Measurements from ENCODE around the gene SERPINE2. TPM values are rescaled to one million over a fixed set of nuclear protein-coding genes. Genes with fewer than 3 reads are reported as not detected.
"Not testable (repeated sequence)": the region's sequence is repeated elsewhere in the genome, so short reads cannot be mapped to it uniquely, and the experiment has no call there.

The SERPINE2 gene
- total RNA-seq, 4 donors from 2014 or later: 7.0 to 16.5 (median 10.0) TPM

DNA sequence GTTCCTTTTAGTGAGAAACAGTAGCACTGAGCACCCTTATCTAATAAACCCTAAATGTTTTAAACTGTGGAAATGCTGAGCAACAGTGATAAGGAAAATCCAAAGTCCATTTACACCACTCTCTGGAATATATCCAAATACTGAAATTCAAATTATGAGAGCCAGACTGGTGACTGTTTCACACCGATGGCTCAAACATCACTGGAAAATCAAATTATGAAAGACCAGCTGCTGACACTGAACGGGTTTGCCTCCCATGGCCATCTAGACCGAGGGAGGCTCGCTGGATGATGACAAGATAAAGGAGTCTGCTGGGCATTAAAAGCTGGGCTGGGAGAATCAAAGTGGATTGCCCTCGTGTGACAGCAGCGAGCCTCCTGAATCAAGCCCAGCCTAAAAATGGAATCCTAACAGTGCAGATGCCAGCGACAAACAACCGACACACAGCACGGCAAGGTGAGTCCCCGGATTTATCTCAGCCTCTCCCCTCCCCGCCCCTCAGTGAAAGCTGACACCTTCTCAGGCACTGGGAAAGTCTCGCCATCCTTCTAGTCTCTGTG is 30.3 kb downstream of the SERPINE2 start:
- H3K9me3 ChIP-seq: no peaks in the 10 kb centered on the region
- 60% methylated on average over 8 of the region's 12 CpGs for WGBS
- no peaks in the 10 kb centered on the region for H3K36me3 ChIP-seq
- no peak overlapping the region for H3K4me3 ChIP-seq
- no peaks in the 10 kb centered on the region for H3K27me3 ChIP-seq
- H3K27ac ChIP-seq: no peak overlapping the region
- DNase-seq (ENCODE audit: low spot score in 2 of 2): no peak
- no peaks in the 10 kb centered on the region for H3K4me1 ChIP-seq
- no peak for TF ChIP-seq EP300 (IDR thresholded peaks at IDR 0.05)
- no peak for TF ChIP-seq POLR2AphosphoS5 (IDR thresholded peaks at IDR 0.05)
- TF ChIP-seq POLR2A (IDR thresholded peaks at IDR 0.05): no peak
- TF ChIP-seq, protein P1, sequence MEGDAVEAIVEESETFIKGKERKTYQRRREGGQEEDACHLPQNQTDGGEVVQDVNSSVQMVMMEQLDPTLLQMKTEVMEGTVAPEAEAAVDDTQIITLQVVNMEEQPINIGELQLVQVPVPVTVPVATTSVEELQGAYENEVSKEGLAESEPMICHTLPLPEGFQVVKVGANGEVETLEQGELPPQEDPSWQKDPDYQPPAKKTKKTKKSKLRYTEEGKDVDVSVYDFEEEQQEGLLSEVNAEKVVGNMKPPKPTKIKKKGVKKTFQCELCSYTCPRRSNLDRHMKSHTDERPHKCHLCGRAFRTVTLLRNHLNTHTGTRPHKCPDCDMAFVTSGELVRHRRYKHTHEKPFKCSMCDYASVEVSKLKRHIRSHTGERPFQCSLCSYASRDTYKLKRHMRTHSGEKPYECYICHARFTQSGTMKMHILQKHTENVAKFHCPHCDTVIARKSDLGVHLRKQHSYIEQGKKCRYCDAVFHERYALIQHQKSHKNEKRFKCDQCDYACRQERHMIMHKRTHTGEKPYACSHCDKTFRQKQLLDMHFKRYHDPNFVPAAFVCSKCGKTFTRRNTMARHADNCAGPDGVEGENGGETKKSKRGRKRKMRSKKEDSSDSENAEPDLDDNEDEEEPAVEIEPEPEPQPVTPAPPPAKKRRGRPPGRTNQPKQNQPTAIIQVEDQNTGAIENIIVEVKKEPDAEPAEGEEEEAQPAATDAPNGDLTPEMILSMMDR (IDR thresholded peaks at IDR 0.05): no peak

- 81% methylated on average over 16 of the region's 16 CpGs for WGBS
- H3K27ac ChIP-seq: no peak overlapping the region
- H3K9me3 ChIP-seq: no peaks in the 10 kb centered on the region
- DNase-seq (ENCODE audit: low spot score in 2 of 2): no peak
- no peak for TF ChIP-seq EP300 (IDR thresholded peaks at IDR 0.05)
- no peak for TF ChIP-seq POLR2A (IDR thresholded peaks at IDR 0.05)
- TF ChIP-seq, protein P1 (IDR thresholded peaks at IDR 0.05): no peak
- TF ChIP-seq POLR2AphosphoS5 (IDR thresholded peaks at IDR 0.05): no peak
- H3K4me3 ChIP-seq: no peak overlapping the region
- H3K27me3 ChIP-seq: no peaks in the 10 kb centered on the region
- H3K36me3 ChIP-seq: no peaks in the 10 kb centered on the region
- no peaks in the 10 kb centered on the region for H3K4me1 ChIP-seq
These were observed 34.9 kb downstream of the SERPINE2 start for GRCh38 chr2:224004105-224004695.

GRCh38 chr2:224000662-224001061 is 38.4 kb downstream of the SERPINE2 start:
- H3K27ac ChIP-seq; H3K4me3 ChIP-seq; H3K4me1 ChIP-seq; H3K27me3 ChIP-seq; H3K9me3 ChIP-seq; DNase-seq (ENCODE audit: low spot score in 2 of 2); H3K36me3 ChIP-seq: not testable (repeated sequence)
- 91% methylated on average over 5 of the region's 5 CpGs for WGBS

DNA sequence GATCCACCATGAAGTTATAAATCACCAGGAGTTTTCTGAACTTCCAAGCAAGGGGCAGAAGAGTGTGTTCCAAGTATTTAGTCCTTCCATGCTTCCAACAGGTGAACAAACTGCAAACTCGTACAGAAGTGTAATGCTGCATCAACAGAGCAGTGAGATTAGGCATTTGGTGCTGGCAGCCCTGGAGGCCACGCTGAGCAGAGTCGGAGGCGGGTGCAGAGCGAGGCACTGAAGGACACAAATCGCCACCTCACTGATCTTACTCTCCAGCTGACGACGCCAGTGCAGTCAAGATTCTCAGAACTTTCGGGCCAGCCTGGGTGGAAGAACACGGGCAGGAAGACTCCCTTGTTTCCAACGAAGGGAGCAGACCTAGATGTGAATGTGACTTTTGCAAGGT is 39.2 kb downstream of the SERPINE2 start:
- 91% methylated on average over 11 of the region's 11 CpGs for WGBS
- no peaks in the 10 kb centered on the region for H3K27me3 ChIP-seq

GRCh38 chr2:223998948-223999347 is 40.1 kb downstream of the SERPINE2 start:
- 54% methylated on average over 2 of the region's 2 CpGs for WGBS
- no peak for DNase-seq (ENCODE audit: low spot score in 2 of 2)
- H3K4me3 ChIP-seq: no peak overlapping the region
- H3K9me3 ChIP-seq: no peaks in the 10 kb centered on the region
- no peaks in the 10 kb centered on the region for H3K27me3 ChIP-seq
- no peaks in the 10 kb centered on the region for H3K4me1 ChIP-seq
- H3K27ac ChIP-seq: no peak overlapping the region
- H3K36me3 ChIP-seq: no peaks in the 10 kb centered on the region
- no peak for TF ChIP-seq POLR2AphosphoS5 (IDR thresholded peaks at IDR 0.05)
- TF ChIP-seq POLR2A (IDR thresholded peaks at IDR 0.05): no peak
- TF ChIP-seq, protein P1 (IDR thresholded peaks at IDR 0.05): no peak
- TF ChIP-seq EP300 (IDR thresholded peaks at IDR 0.05): no peak

More for the DNA sequence above, 39.2 kb downstream of the SERPINE2 start:
- H3K27ac ChIP-seq: no peak overlapping the region
- no peaks in the 10 kb centered on the region for H3K9me3 ChIP-seq
- no peak for DNase-seq (ENCODE audit: low spot score in 2 of 2)
- no peaks in the 10 kb centered on the region for H3K36me3 ChIP-seq
- H3K4me3 ChIP-seq: no peak overlapping the region
- H3K4me1 ChIP-seq: no peaks in the 10 kb centered on the region
- TF ChIP-seq, protein P1 (IDR thresholded peaks at IDR 0.05): no peak
- no peak for TF ChIP-seq POLR2A (IDR thresholded peaks at IDR 0.05)
- no peak for TF ChIP-seq EP300 (IDR thresholded peaks at IDR 0.05)
- no peak for TF ChIP-seq POLR2AphosphoS5 (IDR thresholded peaks at IDR 0.05)
